Right ventricle myocardium superior (tissue), 1 donor: ENCODE results near the gene IGSF23. TPM values are rescaled to one million over a fixed set of nuclear protein-coding genes. Genes with fewer than 3 reads are reported as not detected.

Experiments used
- ATAC-seq: fragments of 200-7000 bp; cut with Tn5 transposase; one replicate; pipeline ENCODE4 v1.9.1; 2020; ENCODE audit warnings: mild to moderate bottlenecking; ENCODE audit not compliant: poor library complexity
- DNase-seq: peaks from one replicate; pipeline ENCODE4 v3.0.0-alpha.2; 2020
- intact Hi-C: fragments of 100-400 bp; cut with DNase I; formaldehyde crosslinking; loops from one replicate; pipeline ENCODE4 v1.11.2; 2022
- long read RNA-seq: library from polyadenylated mRNA; unstranded; transcript quantifications from one replicate; pipeline ENCODE4 v2.0.0, GENCODE V29; 2021
- total RNA-seq: library from RNA; stranded (reverse); fragmentation: NEBNext Ultra II Directional; extraction: Animal tissue kit (Norgen Biotek cat#: 25700); gene quantifications from one replicate; pipeline ENCODE4 v1.2.1, GENCODE V29; 2021
- donor health status: DM: no; HTN: yes; CAD: no; lungs with severe emphysema.

IGSF23 gene
- not detected for total RNA-seq
- long read RNA-seq = 0 reads

GRCh38 chr19:44613295-44614178, at the start of gene IGSF23:
Gene IGSF23 (plus strand): TSS chr19:44613563. CDS start chr19:44613646, 83 bp downstream.
- ATAC-seq (no peak), DNase-seq (no peak)
- intact Hi-C loops = no loop called here

GRCh38 chr19:44566984-44567383, 46.4 kb upstream of the IGSF23 start:
- intact Hi-C loops = no loop called here
- ATAC-seq (no peak), DNase-seq (no peak)

- ATAC-seq (no peak), DNase-seq (no peak)
- intact Hi-C loops = no loop called here
These were observed 45.6 kb upstream of the IGSF23 start for GRCh38 chr19:44567745-44568144.

- no peak for DNase-seq
- intact Hi-C loops = loop anchor here (5.0 kb wide), 1 partner anchor 87 kb away; no protein-coding TSS in a partner anchor
- ATAC-seq = no peak
These were observed 42.8 kb upstream of the IGSF23 start for GRCh38 chr19:44570603-44570983.

- no peak for DNase-seq
- intact Hi-C loops = loop anchor here (5.0 kb wide), 1 partner anchor 86 kb away; no protein-coding TSS in a partner anchor
- peak; percentile 82 for ATAC-seq
These were observed 42.2 kb upstream of the IGSF23 start for GRCh38 chr19:44570984-44571684.

- no peak for ATAC-seq
- no peak for DNase-seq
- intact Hi-C loops = loop anchor here (5.0 kb wide), 1 partner anchor 85 kb away; no protein-coding TSS in a partner anchor
These were observed 41.4 kb upstream of the IGSF23 start for GRCh38 chr19:44571830-44572580.

GRCh38 chr19:44572581-44572900, 40.8 kb upstream of the IGSF23 start:
- no peak for ATAC-seq
- DNase-seq = no peak
- intact Hi-C loops = loop anchor here (5.0 kb wide), 1 partner anchor 85 kb away; no protein-coding TSS in a partner anchor

- intact Hi-C loops = loop anchor here (5.0 kb wide), 1 partner anchor 84 kb away; no protein-coding TSS in a partner anchor
- no peak for ATAC-seq
- DNase-seq = no peak
These were observed 40.2 kb upstream of the IGSF23 start for GRCh38 chr19:44573183-44573582.

- DNase-seq (no peak), ATAC-seq (no peak)
- intact Hi-C loops = loop anchor here (5.0 kb wide), 1 partner anchor 84 kb away; no protein-coding TSS in a partner anchor
These were observed 39.7 kb upstream of the IGSF23 start for GRCh38 chr19:44573627-44574026.

GRCh38 chr19:44574186-44574950, 39.0 kb upstream of the IGSF23 start:
- no peak for DNase-seq
- ATAC-seq = no peak
- intact Hi-C loops = loop anchor here (5.0 kb wide), 1 partner anchor 83 kb away; no protein-coding TSS in a partner anchor

GRCh38 chr19:44575116-44575700, 38.2 kb upstream of the IGSF23 start:
- intact Hi-C loops = no loop called here
- no peak for ATAC-seq
- no peak for DNase-seq

GRCh38 chr19:44576843-44577565, 36.4 kb upstream of the IGSF23 start:
- no peak for DNase-seq
- ATAC-seq = peak; percentile 64
- intact Hi-C loops = no loop called here

- DNase-seq (no peak), ATAC-seq (no peak)
- intact Hi-C loops = no loop called here
These were observed 35.8 kb upstream of the IGSF23 start for GRCh38 chr19:44577566-44577874.

- DNase-seq (no peak), ATAC-seq (no peak)
- intact Hi-C loops = no loop called here
These were observed 33.5 kb upstream of the IGSF23 start for GRCh38 chr19:44579663-44580365.

GRCh38 chr19:44580366-44580895, 32.9 kb upstream of the IGSF23 start:
- ATAC-seq (no peak), DNase-seq (no peak)
- intact Hi-C loops = no loop called here

GRCh38 chr19:44581288-44581687, 32.1 kb upstream of the IGSF23 start:
- intact Hi-C loops = no loop called here
- DNase-seq (no peak), ATAC-seq (no peak)
